ENCODE results near the gene CDH11. TPM values are rescaled to one million over a fixed set of nuclear protein-coding genes. Genes with fewer than 3 reads are reported as not detected.

CDH11 gene
- total and polyA plus RNA-seq, 2 of the 4 experiments (the other 2 are of a cell fraction), result 266 to 601 TPM

DNA sequence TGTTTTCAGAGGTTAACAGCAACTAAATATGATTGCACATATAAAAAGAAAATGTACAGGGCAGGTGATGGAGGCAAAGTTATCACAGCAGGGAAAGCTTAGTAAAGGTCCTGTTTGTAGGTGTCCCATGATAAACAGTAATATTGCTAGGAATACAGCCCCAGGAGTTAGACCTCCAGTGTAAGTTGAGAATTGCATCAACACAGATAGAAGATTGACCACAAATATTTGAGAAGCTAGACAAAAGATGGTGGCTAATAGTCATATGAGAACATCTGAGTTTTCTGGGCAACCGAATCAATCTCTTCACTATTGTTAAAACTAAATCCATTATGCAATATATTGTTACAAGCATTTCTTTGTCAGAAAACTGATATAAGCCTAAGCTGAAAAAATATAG, 152.6 kb downstream of the CDH11 start:
- Histone ChIP-seq H3K4me2 (ENCODE audit: low read depth, low read length) (no peak overlapping the region), H3K56ac (ENCODE audit: extremely low read depth, insufficient read depth, low read length) (no peak overlapping the region), H3K79me1 (ENCODE audit: low read depth in 1 of 2, low read length in 2 of 2) (peaks cover 8 to 10% of the 10 kb centered on the region in 2 experiments; a peak in 3 of 4 replicates), H3K4me1 (ENCODE audit: control insufficient read depth, insufficient read depth, low read length) (no peaks in the 10 kb centered on the region; the same call in 1 of the 2 replicates), H2BK5ac (ENCODE audit: low read depth, low read length, poor library complexity, severe bottlenecking) (no peak overlapping the region), H3K36me3 (ENCODE audit: control insufficient read depth, insufficient read depth, low read length) (peaks cover 46% of the 10 kb centered on the region), H3K27me3 (ENCODE audit: control insufficient read depth, insufficient read depth, low read length) (no peaks in the 10 kb centered on the region), H3K9me3 (ENCODE audit: control insufficient read depth, insufficient read depth, low read length) (no peaks in the 10 kb centered on the region), H4K20me1 (ENCODE audit: insufficient read depth, low read length) (no peaks in the 10 kb centered on the region; the same call in 1 of the 2 replicates), H3K4me3 (ENCODE audit: insufficient read depth, low read depth, low read length) (no peak overlapping the region), H2BK20ac (ENCODE audit: low read depth, low read length) (no peak overlapping the region), H2AK9ac (replicated peaks; ENCODE audit: low read depth, low read length, poor library complexity) (no peak overlapping the region), H2AK5ac (ENCODE audit: low read depth, low read length) (no peak overlapping the region), H2AFZ (replicated peaks; ENCODE audit: low read length, poor library complexity) (no peak overlapping the region), H4K8ac (ENCODE audit: low read depth in 2 of 2, low read length in 2 of 2) (no peak overlapping the region), H2BK15ac (ENCODE audit: low read depth, low read length) (no peak overlapping the region), H4K5ac (ENCODE audit: low read depth, low read length) (no peak overlapping the region), H3K9me1 (ENCODE audit: insufficient read depth, low read length) (peaks cover 4% of the 10 kb centered on the region; the same call in 1 of the 2 replicates), H4K91ac (ENCODE audit: insufficient read depth, low read depth, low read length) (no peak overlapping the region), H3K9ac (ENCODE audit: low read depth, low read length) (no peak overlapping the region), H3K23ac (ENCODE audit: low read depth, low read length) (no peak overlapping the region), H3K27ac (ENCODE audit: insufficient read depth, low read length) (no peak overlapping the region), H3K14ac (replicated peaks; ENCODE audit: low read depth, low read length) (no peak overlapping the region), H3K18ac (ENCODE audit: low read depth, low read length) (no peak overlapping the region), H2BK120ac (ENCODE audit: low read depth, low read length) (no peak overlapping the region), H3K4ac (ENCODE audit: low read depth, low read length) (no peak overlapping the region)
- BruUV-seq (replicated peaks), result no TSS peak
- TF ChIP-seq CEBPB (IDR thresholded peaks at IDR 0.05; ENCODE audit: low read depth, low read length) (0 out of 2 replicates have a peak, but pooled peaks have one; percentile 18), POLR2A (IDR thresholded peaks at IDR 0.05; ENCODE audit: low read depth, low read length) (no peak)
- no CpG with 5 or more reads among the region's 1 CpG for WGBS, 2 experiments (ENCODE audit: extremely low coverage in 2 of 2, insufficient read length in 1 of 2)
- ATAC-seq (ENCODE audit: low read depth) (no peak), DNase-seq (peak; percentile 16)
- dilution Hi-C loops (cut with HindIII; ENCODE audit: low sequenced_read_pairs, unreplicated experiment) (no loop called here), in situ Hi-C loops (cut with MboI; ENCODE audit: low sequenced_read_pairs) (no loop called here), intact Hi-C loops (cut with micrococcal nuclease) (no loop called here)
- ChIA-PET POLR2A (ENCODE audit: unreplicated experiment) (no interaction called here), CTCF (interaction anchor here (0.6 kb wide), 1 partner anchor 301 kb away, joined by 4 read pairs; no protein-coding TSS in a partner anchor)
